ENCODE data around the gene SRP72.

DNA sequence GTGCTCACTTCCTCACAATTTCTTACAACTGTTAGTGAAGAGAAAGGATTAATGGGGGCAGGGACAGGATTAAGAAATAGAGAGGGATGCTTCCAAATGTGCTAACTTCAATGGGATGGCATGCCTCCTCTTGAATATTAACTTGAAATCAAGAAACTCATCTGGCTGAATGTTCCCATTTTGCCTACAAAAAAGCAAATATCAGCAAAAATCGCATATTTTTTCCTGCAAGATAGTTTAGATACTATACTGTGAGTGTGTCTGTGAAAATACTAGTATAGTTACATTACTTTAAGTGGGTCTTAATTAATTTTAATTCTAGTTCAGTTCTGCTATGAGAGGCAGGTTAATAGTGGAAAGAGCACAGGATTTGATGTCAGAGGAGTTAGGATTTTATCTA, 26.4 kb upstream of the SRP72 start:
- TF ChIP-seq JUND (IDR thresholded peaks at IDR 0.05) (no peak), REST (IDR thresholded peaks at IDR 0.05; ENCODE audit: low read depth) (no peak), FOSL1 (IDR thresholded peaks at IDR 0.05; ENCODE audit: low read depth) (no peak), POLR2A (IDR thresholded peaks at IDR 0.05; ENCODE audit: borderline replicate concordance, extremely low read depth, insufficient read depth, insufficient read length) (no peak), ZFX (IDR thresholded peaks at IDR 0.05) (no peak)
- TF ChIP-seq, protein P1, sequence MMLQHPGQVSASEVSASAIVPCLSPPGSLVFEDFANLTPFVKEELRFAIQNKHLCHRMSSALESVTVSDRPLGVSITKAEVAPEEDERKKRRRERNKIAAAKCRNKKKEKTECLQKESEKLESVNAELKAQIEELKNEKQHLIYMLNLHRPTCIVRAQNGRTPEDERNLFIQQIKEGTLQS (IDR thresholded peaks at IDR 0.05) = no peak
- TF ChIP-seq, protein P2, sequence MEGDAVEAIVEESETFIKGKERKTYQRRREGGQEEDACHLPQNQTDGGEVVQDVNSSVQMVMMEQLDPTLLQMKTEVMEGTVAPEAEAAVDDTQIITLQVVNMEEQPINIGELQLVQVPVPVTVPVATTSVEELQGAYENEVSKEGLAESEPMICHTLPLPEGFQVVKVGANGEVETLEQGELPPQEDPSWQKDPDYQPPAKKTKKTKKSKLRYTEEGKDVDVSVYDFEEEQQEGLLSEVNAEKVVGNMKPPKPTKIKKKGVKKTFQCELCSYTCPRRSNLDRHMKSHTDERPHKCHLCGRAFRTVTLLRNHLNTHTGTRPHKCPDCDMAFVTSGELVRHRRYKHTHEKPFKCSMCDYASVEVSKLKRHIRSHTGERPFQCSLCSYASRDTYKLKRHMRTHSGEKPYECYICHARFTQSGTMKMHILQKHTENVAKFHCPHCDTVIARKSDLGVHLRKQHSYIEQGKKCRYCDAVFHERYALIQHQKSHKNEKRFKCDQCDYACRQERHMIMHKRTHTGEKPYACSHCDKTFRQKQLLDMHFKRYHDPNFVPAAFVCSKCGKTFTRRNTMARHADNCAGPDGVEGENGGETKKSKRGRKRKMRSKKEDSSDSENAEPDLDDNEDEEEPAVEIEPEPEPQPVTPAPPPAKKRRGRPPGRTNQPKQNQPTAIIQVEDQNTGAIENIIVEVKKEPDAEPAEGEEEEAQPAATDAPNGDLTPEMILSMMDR (IDR thresholded peaks at IDR 0.05 in 2 of 3, conservative IDR thresholded peaks at IDR 0.05 in 1 of 3; ENCODE audit: borderline replicate concordance in 1 of 3, insufficient read depth in 1 of 3, low read depth in 2 of 3, low read length in 2 of 3) = no peak
